Liver (tissue), 9 donors: ENCODE results near the gene ATG2B. TPM values are rescaled to one million over a fixed set of nuclear protein-coding genes. Genes with fewer than 3 reads are reported as not detected.

Experiments used
- DNase-seq: peaks from one replicate; pipeline ENCODE4 v3.0.0-alpha.2; 2017; ENCODE audit warnings: low spot score
- H3K27ac ChIP-seq, 2 donors: one replicate each; pipeline ENCODE4 v1.7.0; 2013; ENCODE audit warnings: inconsistent platforms in 2 of 2, low read length in 2 of 2, control low read depth in 1 of 2, low read depth in 1 of 2, mild to moderate bottlenecking in 1 of 2
- H3K27me3 ChIP-seq, 4 donors: one replicate each; pipeline versions ENCODE4 v1.6.1 to v1.7.0; 2013; ENCODE audit warnings: low read length in 3 of 4, inconsistent platforms in 1 of 4, mild to moderate bottlenecking in 1 of 4, moderate library complexity in 1 of 4; ENCODE audit not compliant: control insufficient read depth in 4 of 4, insufficient read depth in 4 of 4
- H3K36me3 ChIP-seq, 4 donors: one replicate each; pipeline versions ENCODE4 v1.6.1 to v1.7.0; 2013; ENCODE audit warnings: low read length in 3 of 4, mild to moderate bottlenecking in 3 of 4, low read depth in 1 of 4, moderate library complexity in 1 of 4; ENCODE audit not compliant: control insufficient read depth in 4 of 4, insufficient read depth in 3 of 4
- H3K4me1 ChIP-seq, 4 donors: one replicate each; pipeline versions ENCODE4 v1.6.1 to v1.7.0; 2013; ENCODE audit warnings: low read length in 3 of 4, mild to moderate bottlenecking in 3 of 4, moderate library complexity in 1 of 4; ENCODE audit not compliant: control insufficient read depth in 4 of 4, insufficient read depth in 4 of 4
- H3K4me3 ChIP-seq, 3 donors: one replicate each; pipeline versions ENCODE4 v1.6.1 to v1.7.0; 2013; ENCODE audit warnings: low read length in 3 of 3, control low read depth in 1 of 3, low read depth in 1 of 3, mild to moderate bottlenecking in 1 of 3
- H3K9ac ChIP-seq, 2 donors: one replicate each; pipeline ENCODE4 v1.7.0; 2013; ENCODE audit warnings: low read length in 2 of 2, mild to moderate bottlenecking in 2 of 2, moderate library complexity in 2 of 2, control low read depth in 1 of 2, low read depth in 1 of 2
- H3K9me3 ChIP-seq, 4 donors: one replicate each; pipeline versions ENCODE4 v1.6.1 to v1.7.0; 2013; ENCODE audit warnings: low read length in 3 of 4; ENCODE audit not compliant: control insufficient read depth in 4 of 4
- CTCF ChIP-seq: fragments of 150-350 bp; IDR thresholded peaks from 2 replicates; pipeline ENCODE4 v1.5.1; 2017; ENCODE audit warnings: improper control_type of control experiment, low read depth, low read length; ENCODE audit not compliant: missing input control
- EGR1 ChIP-seq, 2 donors: IDR thresholded peaks; 2 replicates each; pipeline ENCODE4 v1.6.1; 2016 to 2018; ENCODE audit warnings: antibody characterized with exemption in 2 of 2, low read depth in 2 of 2
- FOXA1 ChIP-seq: IDR thresholded peaks from 2 replicates; pipeline ENCODE4 v1.6.1; 2016; ENCODE audit warnings: antibody characterized with exemption
- FOXA2 ChIP-seq: IDR thresholded peaks from 2 replicates; pipeline ENCODE4 v1.6.1; 2016; ENCODE audit warnings: antibody characterized with exemption
- GABPA ChIP-seq, 2 donors: IDR thresholded peaks in 1 of 2; conservative IDR thresholded peaks in 1 of 2; 2 replicates each; pipeline ENCODE4 v1.6.1; 2016; ENCODE audit warnings: antibody characterized with exemption in 2 of 2, mild to moderate bottlenecking in 1 of 2, moderate library complexity in 1 of 2
- HNF4A ChIP-seq, 2 donors: conservative IDR thresholded peaks; 2 replicates each; pipeline ENCODE4 v1.6.1; 2016; ENCODE audit warnings: antibody characterized with exemption in 2 of 2, mild to moderate bottlenecking in 2 of 2
- HNF4G ChIP-seq: IDR thresholded peaks from 2 replicates; pipeline ENCODE4 v1.6.1; 2016; ENCODE audit warnings: antibody characterized with exemption
- JUND ChIP-seq, 2 donors: IDR thresholded peaks; 2 replicates each; pipeline ENCODE4 v1.6.1; 2016; ENCODE audit warnings: antibody characterized with exemption in 2 of 2
- NR2F2 ChIP-seq: IDR thresholded peaks from 2 replicates; pipeline ENCODE4 v1.6.1; 2016; ENCODE audit warnings: antibody characterized with exemption
- RAD21 ChIP-seq, 2 donors: IDR thresholded peaks; 2 replicates each; pipeline ENCODE4 v1.6.1; 2016; ENCODE audit warnings: antibody characterized with exemption in 2 of 2, mild to moderate bottlenecking in 2 of 2
- REST ChIP-seq: IDR thresholded peaks from 2 replicates; pipeline ENCODE4 v1.6.1; 2016; ENCODE audit warnings: antibody characterized with exemption, mild to moderate bottlenecking
- SP1 ChIP-seq: IDR thresholded peaks from 2 replicates; pipeline ENCODE4 v1.6.1; 2018; ENCODE audit warnings: antibody characterized with exemption, mild to moderate bottlenecking
- TAF1 ChIP-seq: conservative IDR thresholded peaks from 2 replicates; pipeline ENCODE4 v1.6.1; 2016; ENCODE audit warnings: antibody characterized with exemption, mild to moderate bottlenecking
- YY1 ChIP-seq: IDR thresholded peaks from 2 replicates; pipeline ENCODE4 v1.6.1; 2016; ENCODE audit warnings: antibody characterized with exemption, mild to moderate bottlenecking
- ZBTB33 ChIP-seq: IDR thresholded peaks from 2 replicates; pipeline ENCODE4 v1.6.1; 2016; ENCODE audit warnings: antibody characterized with exemption
- WGBS: extraction: QIAGEN DNeasy Blood & Tissue Kit; methylation state at CpG from one replicate; pipeline ENCODE4 v1.1.7; 2013; 5-methylcytosine and 5-hydroxymethylcytosine counted together
- polyA plus RNA-seq, 2 donors: library from polyadenylated mRNA; stranded (reverse) in 1 of 2; unstranded in 1 of 2; fragments of 200-250 nt in 1 of 2; fragments of >200 nt in 1 of 2; fragmentation: Nextera tagmentation in 1 of 2; extraction: Ambion mirVana in 1 of 2; gene quantifications; one replicate each; pipeline versions ENCODE4 v1.2.1 to v1.2.3, GENCODE V29; 2013 to 2015
- total RNA-seq, 2 donors: library from RNA; depleted of rRNA; stranded (reverse); fragments of >200 nt; gene quantifications; one replicate each; pipeline ENCODE4 v1.2.3, GENCODE V29; 2014
- TF ChIP-seq, protein P1 (sequence below): IDR thresholded peaks from 2 replicates; pipeline ENCODE4 v1.6.1; 2016; ENCODE audit warnings: antibody characterized with exemption
- TF ChIP-seq, protein P2 (sequence below): IDR thresholded peaks from 2 replicates; pipeline ENCODE4 v1.6.1; 2016; ENCODE audit warnings: antibody characterized with exemption
- donor health status: healthy.
- donor health status: healthy.
- donor health status: healthy.
- donor health status: healthy.
- donor health status: healthy.

Gene ATG2B
- total and polyA plus RNA-seq, 4 donors, result 4.7 to 36.0 (median 20.5) TPM

DNA sequence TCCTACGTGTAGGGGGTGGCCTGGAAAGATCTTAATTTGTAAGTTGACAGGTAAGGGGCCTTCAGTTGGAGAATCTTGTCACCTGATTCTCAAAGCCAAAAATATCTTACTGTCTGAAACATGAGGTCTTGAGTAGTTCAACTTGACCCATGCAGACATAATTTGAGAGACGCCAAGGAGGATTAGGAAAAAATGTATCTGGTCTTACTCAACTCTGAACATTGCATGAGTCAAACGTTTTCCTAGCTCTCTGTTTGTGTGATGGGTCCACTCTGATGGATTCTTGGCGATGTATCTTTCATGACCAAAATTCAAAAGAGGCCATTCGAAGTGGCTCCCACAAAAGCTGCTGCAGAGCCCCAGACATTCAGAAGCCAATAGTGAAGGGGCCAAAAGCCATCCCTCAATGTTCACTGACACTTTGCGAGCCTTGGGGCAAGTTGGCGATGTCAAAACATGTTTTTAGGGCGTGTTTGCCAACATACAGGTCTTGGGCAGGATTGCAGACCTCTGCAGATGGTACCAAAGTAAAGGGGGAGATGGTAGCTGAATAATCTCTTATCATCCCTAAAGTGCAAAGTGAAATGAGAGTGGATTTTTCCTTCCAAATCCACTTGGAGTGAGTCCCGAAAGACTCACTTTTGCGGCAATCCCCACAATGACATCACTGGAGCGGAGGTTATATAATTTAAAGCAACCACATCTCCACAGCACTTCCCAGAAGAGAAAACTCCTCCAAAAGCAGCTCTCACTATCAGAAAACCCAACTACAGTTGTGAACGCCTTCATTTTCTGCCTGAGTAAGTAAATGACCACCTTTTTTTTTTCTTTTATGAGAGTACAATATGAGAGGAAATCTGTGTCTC is 107.4 kb downstream of the ATG2B start, which contains the start of gene BDKRB1:
Gene BDKRB1 (plus strand): TSS at position 710 of the 866 bp plus-strand sequence. CDS start 7,473 bp downstream, outside the sequence.
- H3K9ac ChIP-seq, result no peak within 1 kb of the TSS
- no peaks in the 10 kb centered on the region for H3K9me3 ChIP-seq
- H3K4me3 ChIP-seq, result no peak within 1 kb of the TSS
- H3K36me3 ChIP-seq, result no peaks in the 10 kb centered on the region
- no peak for DNase-seq
- no peak for TF ChIP-seq TAF1
- no peak for TF ChIP-seq JUND (IDR thresholded peaks at IDR 0.05)
- TF ChIP-seq YY1, result no peak
- TF ChIP-seq FOXA2, result no peak
- no peak for TF ChIP-seq ZBTB33
- no peak within 1 kb of the TSS for H3K27ac ChIP-seq
- 76% methylated on average over 12 of the region's 12 CpGs for whole genome bisulfite sequencing
- peaks cover 0 to 3% (median 0%) of the 10 kb centered on the region in 4 donors for H3K27me3 ChIP-seq
- H3K4me1 ChIP-seq, result no peaks in the 10 kb centered on the region

DNA sequence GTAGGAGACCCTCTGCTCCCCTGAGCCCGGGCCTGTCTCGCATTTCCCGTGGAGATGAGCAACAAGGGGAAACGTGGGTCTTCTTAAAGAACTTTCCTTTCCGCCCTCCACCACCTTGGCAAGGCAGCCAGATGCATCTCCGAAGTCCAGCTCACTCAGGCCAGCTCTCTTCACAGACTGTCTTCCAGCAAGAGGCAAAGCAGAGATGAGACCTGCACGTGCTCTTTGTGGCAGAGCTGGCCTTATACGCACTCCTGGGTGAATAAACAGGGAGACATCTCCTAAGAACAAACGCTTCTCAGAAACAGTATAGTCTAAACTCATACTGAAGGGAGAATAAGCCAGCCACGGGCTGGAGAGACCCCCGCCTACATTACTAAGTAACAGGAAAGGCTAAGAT is 108.5 kb downstream of the ATG2B start:
- Histone ChIP-seq H3K27me3 (peaks cover 0 to 3% (median 0%) of the 10 kb centered on the region in 4 donors), H3K4me1 (no peaks in the 10 kb centered on the region), H3K9me3 (no peaks in the 10 kb centered on the region), H3K27ac (no peak overlapping the region), H3K9ac (no peak overlapping the region), H3K4me3 (no peak overlapping the region), H3K36me3 (no peaks in the 10 kb centered on the region)
- TF ChIP-seq YY1, result no peak
- TF ChIP-seq HNF4A (conservative IDR thresholded peaks at IDR 0.05), result no peak
- TF ChIP-seq EGR1 (IDR thresholded peaks at IDR 0.05; ENCODE audit: low read depth in 2 of 2), result no peak
- TF ChIP-seq FOXA1, result no peak
- no peak for TF ChIP-seq FOXA2
- TF ChIP-seq GABPA (IDR thresholded peaks at IDR 0.05 in 1 of 2, conservative IDR thresholded peaks at IDR 0.05 in 1 of 2), result no peak
- no peak for TF ChIP-seq TAF1
- TF ChIP-seq, protein P1, sequence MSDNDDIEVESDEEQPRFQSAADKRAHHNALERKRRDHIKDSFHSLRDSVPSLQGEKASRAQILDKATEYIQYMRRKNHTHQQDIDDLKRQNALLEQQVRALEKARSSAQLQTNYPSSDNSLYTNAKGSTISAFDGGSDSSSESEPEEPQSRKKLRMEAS, result no peak
- no peak for TF ChIP-seq SP1
- TF ChIP-seq, protein P2, sequence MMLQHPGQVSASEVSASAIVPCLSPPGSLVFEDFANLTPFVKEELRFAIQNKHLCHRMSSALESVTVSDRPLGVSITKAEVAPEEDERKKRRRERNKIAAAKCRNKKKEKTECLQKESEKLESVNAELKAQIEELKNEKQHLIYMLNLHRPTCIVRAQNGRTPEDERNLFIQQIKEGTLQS, result no peak
- no peak for TF ChIP-seq ZBTB33
- no peak for TF ChIP-seq REST
- no peak for TF ChIP-seq CTCF
- no peak for TF ChIP-seq RAD21 (IDR thresholded peaks at IDR 0.05)
- no peak for TF ChIP-seq JUND (IDR thresholded peaks at IDR 0.05)
- TF ChIP-seq NR2F2, result no peak
- TF ChIP-seq HNF4G, result no peak
- 82% methylated on average over 11 of the region's 11 CpGs for WGBS
- DNase-seq, result no peak
